ENCODE results near the gene SSH2. TPM values are rescaled to one million over a fixed set of nuclear protein-coding genes. Genes with fewer than 3 reads are reported as not detected.

Gene SSH2
- total and polyA plus RNA-seq, 3 donors from 2014 or later: 31.0 to 62.3 (median 37.4) TPM

GRCh38 chr17:29613856-29614255 is 316.2 kb downstream of the SSH2 start:
- peaks cover 39% of the 10 kb centered on the region for H3K4me1 ChIP-seq
- TF ChIP-seq CTCF (IDR thresholded peaks at IDR 0.05) (no peak), POLR2A (IDR thresholded peaks at IDR 0.05) (no peak)
- H3K4me3 ChIP-seq: peak overlapping the region in 1 of 2 donors; percentile 47
- intact Hi-C loops (cut with DNase I; ENCODE audit: low total_unique reads): no loop called here
- WGBS, 2 donors: 36 to 40% methylated on average over 13 of the region's 13 CpGs
- no peak overlapping the region for H3K27ac ChIP-seq
- DNase-seq: no peak
- no peaks in the 10 kb centered on the region for H3K36me3 ChIP-seq (ENCODE audit: low read depth, missing control alignments)
- no peaks in the 10 kb centered on the region for H3K9me3 ChIP-seq
- no peaks in the 10 kb centered on the region for H3K27me3 ChIP-seq

- peak overlapping the region; percentile 31 to 47 for H3K4me3 ChIP-seq
- intact Hi-C loops (cut with DNase I; ENCODE audit: low total_unique reads): no loop called here
- peaks cover 39% of the 10 kb centered on the region for H3K4me1 ChIP-seq
These were observed 316.6 kb downstream of the SSH2 start for GRCh38 chr17:29613352-29613837.

GRCh38 chr17:29612404-29613280 is 317.4 kb downstream of the SSH2 start:
- no peak overlapping the region for H3K27ac ChIP-seq
- WGBS, 2 donors: 43% methylated on average over 10 to 70 of the region's 85 CpGs
- no peaks in the 10 kb centered on the region for H3K9me3 ChIP-seq
- no peaks in the 10 kb centered on the region for H3K36me3 ChIP-seq (ENCODE audit: low read depth, missing control alignments)
- peak overlapping the region; percentile 31 to 47 for H3K4me3 ChIP-seq
- no peak for DNase-seq
- H3K27me3 ChIP-seq: no peaks in the 10 kb centered on the region
- intact Hi-C loops (cut with DNase I; ENCODE audit: low total_unique reads): no loop called here
- peaks cover 39% of the 10 kb centered on the region for H3K4me1 ChIP-seq
- TF ChIP-seq POLR2A (IDR thresholded peaks at IDR 0.05) (no peak), CTCF (IDR thresholded peaks at IDR 0.05) (no peak)

More at GRCh38 chr17:29613352-29613837, 316.6 kb downstream of the SSH2 start:
- Histone ChIP-seq H3K27me3 (no peaks in the 10 kb centered on the region), H3K27ac (no peak overlapping the region), H3K9me3 (no peaks in the 10 kb centered on the region), H3K36me3 (ENCODE audit: low read depth, missing control alignments) (no peaks in the 10 kb centered on the region)
- 3 to 7% methylated on average over 5 to 17 of the region's 50 CpGs for WGBS, 2 donors
- TF ChIP-seq POLR2A (IDR thresholded peaks at IDR 0.05) (no peak), CTCF (IDR thresholded peaks at IDR 0.05) (peak; percentile 82 to 93 (median 92))
- DNase-seq: peak; percentile 96

GRCh38 chr17:29612094-29612403 is 318.0 kb downstream of the SSH2 start:
- 65 to 75% methylated on average over 5 to 11 of the region's 12 CpGs for WGBS, 2 donors
- DNase-seq: no peak
- Histone ChIP-seq H3K4me3 (no peak overlapping the region), H3K4me1 (peaks cover 36% of the 10 kb centered on the region), H3K27me3 (no peaks in the 10 kb centered on the region), H3K27ac (no peak overlapping the region), H3K36me3 (ENCODE audit: low read depth, missing control alignments) (no peaks in the 10 kb centered on the region), H3K9me3 (no peaks in the 10 kb centered on the region)
- TF ChIP-seq POLR2A (IDR thresholded peaks at IDR 0.05) (no peak), CTCF (IDR thresholded peaks at IDR 0.05) (no peak)
- intact Hi-C loops (cut with DNase I; ENCODE audit: low total_unique reads): no loop called here
